Measurements from ENCODE around the gene PDE2A.

Gene PDE2A

DNA sequence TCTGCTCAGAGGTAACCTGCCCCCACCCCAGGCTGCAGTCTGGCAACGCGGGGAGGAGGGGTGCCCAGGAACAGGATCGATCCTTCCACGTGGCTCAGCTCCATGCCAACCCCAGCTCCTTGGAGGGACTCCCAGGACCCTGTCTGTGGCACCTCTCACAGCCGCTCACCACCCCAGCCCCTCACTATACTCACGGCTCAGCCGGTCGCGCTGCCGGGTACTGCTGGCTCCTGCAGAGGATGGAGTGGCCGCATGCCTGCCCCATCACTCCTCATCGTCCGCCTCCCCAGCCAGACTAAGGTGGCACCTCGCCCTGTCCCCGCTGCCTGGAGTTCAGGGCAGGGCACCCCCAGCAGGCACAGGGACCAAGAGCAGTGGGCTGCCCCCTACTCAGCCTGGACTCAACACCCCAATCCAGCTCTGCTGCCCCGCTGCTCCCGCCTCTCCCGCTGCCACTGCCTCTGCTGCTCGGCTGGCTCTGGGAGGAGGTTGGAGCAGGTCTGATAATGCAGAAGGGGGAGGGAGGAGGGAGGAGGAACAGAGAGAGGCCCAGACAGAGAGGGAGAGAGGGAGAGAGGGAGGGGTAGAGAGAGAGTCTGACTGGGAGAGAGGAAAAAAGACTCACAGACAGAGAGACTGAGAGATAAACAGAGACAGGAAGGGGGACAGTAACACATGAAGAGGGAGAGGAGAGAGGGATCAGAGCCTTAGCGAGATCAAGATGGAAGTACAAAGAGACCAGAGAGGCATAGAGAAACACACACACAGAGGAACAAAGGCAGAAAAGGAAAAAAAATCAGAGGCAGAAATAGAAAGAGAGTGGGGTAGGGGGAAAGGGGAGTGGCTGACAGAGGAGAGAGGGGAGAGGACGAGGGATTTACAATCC lies at the start of gene PDE2A:
Gene PDE2A, minus strand, starts transcription at position 480 of the 886 bp plus-strand sequence. Its CDS starts 215 bp downstream, at position 265.
- ATAC-seq (ENCODE audit: insufficient read depth, low read depth) (no peak), DNase-seq (no peak)
- no peak within 1 kb of the TSS for H3K4me3 ChIP-seq (ENCODE audit: low read depth in 1 of 2, low read length in 2 of 2)
- TF ChIP-seq, protein P1, sequence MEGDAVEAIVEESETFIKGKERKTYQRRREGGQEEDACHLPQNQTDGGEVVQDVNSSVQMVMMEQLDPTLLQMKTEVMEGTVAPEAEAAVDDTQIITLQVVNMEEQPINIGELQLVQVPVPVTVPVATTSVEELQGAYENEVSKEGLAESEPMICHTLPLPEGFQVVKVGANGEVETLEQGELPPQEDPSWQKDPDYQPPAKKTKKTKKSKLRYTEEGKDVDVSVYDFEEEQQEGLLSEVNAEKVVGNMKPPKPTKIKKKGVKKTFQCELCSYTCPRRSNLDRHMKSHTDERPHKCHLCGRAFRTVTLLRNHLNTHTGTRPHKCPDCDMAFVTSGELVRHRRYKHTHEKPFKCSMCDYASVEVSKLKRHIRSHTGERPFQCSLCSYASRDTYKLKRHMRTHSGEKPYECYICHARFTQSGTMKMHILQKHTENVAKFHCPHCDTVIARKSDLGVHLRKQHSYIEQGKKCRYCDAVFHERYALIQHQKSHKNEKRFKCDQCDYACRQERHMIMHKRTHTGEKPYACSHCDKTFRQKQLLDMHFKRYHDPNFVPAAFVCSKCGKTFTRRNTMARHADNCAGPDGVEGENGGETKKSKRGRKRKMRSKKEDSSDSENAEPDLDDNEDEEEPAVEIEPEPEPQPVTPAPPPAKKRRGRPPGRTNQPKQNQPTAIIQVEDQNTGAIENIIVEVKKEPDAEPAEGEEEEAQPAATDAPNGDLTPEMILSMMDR (IDR thresholded peaks at IDR 0.05; ENCODE audit: borderline replicate concordance, extremely low read depth, low read length, poor library complexity, severe bottlenecking), result no peak
- TF ChIP-seq EZH2 (IDR thresholded peaks at IDR 0.05; ENCODE audit: borderline replicate concordance, low read depth, low read length, severe bottlenecking), result no peak
- no peaks in the 10 kb centered on the region for H3K79me2 ChIP-seq (ENCODE audit: insufficient read depth, low read length)
- peaks cover 36% of the 10 kb centered on the region for H4K20me1 ChIP-seq (ENCODE audit: insufficient read depth, low read length)
- H3K9me3 ChIP-seq (ENCODE audit: insufficient read depth, low read length, severe bottlenecking), result no peaks in the 10 kb centered on the region
- no peaks in the 10 kb centered on the region for H3K4me1 ChIP-seq (ENCODE audit: insufficient read depth, low read length)
- no peak within 1 kb of the TSS for H3K27ac ChIP-seq (ENCODE audit: low read length)
- H3K4me2 ChIP-seq (ENCODE audit: insufficient read depth, low read length), result no peak within 1 kb of the TSS
- no peaks in the 10 kb centered on the region for H3K36me3 ChIP-seq (ENCODE audit: insufficient read depth, low read length)
- H2AFZ ChIP-seq (ENCODE audit: low read depth, low read length), result no peak within 1 kb of the TSS
- no peak within 1 kb of the TSS for H3K9ac ChIP-seq (ENCODE audit: low read depth, low read length)
- peaks cover 18% of the 10 kb centered on the region for H3K27me3 ChIP-seq (ENCODE audit: insufficient read depth, low read length, poor library complexity)

DNA sequence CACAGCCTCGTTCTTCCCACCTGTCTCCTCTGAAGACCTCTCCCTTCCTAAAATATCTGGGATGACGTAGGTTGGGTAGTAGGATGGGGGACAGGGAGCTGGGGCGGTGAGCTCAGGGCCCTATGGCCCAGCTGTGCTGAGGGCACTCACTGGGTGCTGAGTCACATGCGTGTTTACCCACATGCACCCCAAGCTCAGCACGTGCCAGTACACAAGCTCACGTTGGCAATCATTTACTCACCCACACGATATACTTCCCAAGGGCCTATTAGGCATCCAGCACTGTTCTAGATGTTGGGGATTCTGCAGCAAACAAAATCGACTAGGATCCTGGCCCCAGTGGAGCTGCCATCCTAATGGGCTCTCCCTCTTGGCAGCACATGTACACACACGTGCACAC lies 49.3 kb upstream of the PDE2A start:
- ATAC-seq (ENCODE audit: insufficient read depth, low read depth) (no peak), DNase-seq (no peak)
- Histone ChIP-seq H3K9me3 (ENCODE audit: insufficient read depth, low read length, severe bottlenecking) (no peaks in the 10 kb centered on the region), H3K79me2 (ENCODE audit: insufficient read depth, low read length) (peaks cover 70% of the 10 kb centered on the region), H3K27me3 (ENCODE audit: insufficient read depth, low read length, poor library complexity) (no peaks in the 10 kb centered on the region), H4K20me1 (ENCODE audit: insufficient read depth, low read length) (peaks cover 24% of the 10 kb centered on the region; the same call in 1 of the 2 replicates), H3K4me3 (ENCODE audit: low read depth in 1 of 2, low read length in 2 of 2) (no peak overlapping the region), H3K4me1 (ENCODE audit: insufficient read depth, low read length) (peaks cover 33% of the 10 kb centered on the region), H3K4me2 (ENCODE audit: insufficient read depth, low read length) (no peak overlapping the region), H3K36me3 (ENCODE audit: insufficient read depth, low read length) (peaks cover 52% of the 10 kb centered on the region), H2AFZ (ENCODE audit: low read depth, low read length) (no peak overlapping the region), H3K9ac (ENCODE audit: low read depth, low read length) (no peak overlapping the region), H3K27ac (ENCODE audit: low read length) (no peak overlapping the region)
- TF ChIP-seq EZH2 (IDR thresholded peaks at IDR 0.05; ENCODE audit: borderline replicate concordance, low read depth, low read length, severe bottlenecking), result no peak
- TF ChIP-seq, protein P1 (IDR thresholded peaks at IDR 0.05; ENCODE audit: borderline replicate concordance, extremely low read depth, low read length, poor library complexity, severe bottlenecking), result no peak

GRCh38 chr11:72722050-72722748 lies 48.0 kb upstream of the PDE2A start:
- no peak for TF ChIP-seq EZH2 (IDR thresholded peaks at IDR 0.05; ENCODE audit: borderline replicate concordance, low read depth, low read length, severe bottlenecking)
- TF ChIP-seq, protein P1 (IDR thresholded peaks at IDR 0.05; ENCODE audit: borderline replicate concordance, extremely low read depth, low read length, poor library complexity, severe bottlenecking), result no peak
- peak overlapping the region; percentile 75 for H3K9ac ChIP-seq (ENCODE audit: low read depth, low read length)

More at GRCh38 chr11:72722050-72722748, 48.0 kb upstream of the PDE2A start:
- ATAC-seq (ENCODE audit: insufficient read depth, low read depth) (peak; percentile 90), DNase-seq (peak; percentile 90)
- peak overlapping the region; percentile 25 to 67; a peak in 3 of 4 replicates for H3K4me3 ChIP-seq (ENCODE audit: low read depth in 1 of 2, low read length in 2 of 2)
- H3K27ac ChIP-seq (ENCODE audit: low read length), result peak overlapping the region; percentile 95
- peak overlapping the region; percentile 88 for H2AFZ ChIP-seq (ENCODE audit: low read depth, low read length)
- H4K20me1 ChIP-seq (ENCODE audit: insufficient read depth, low read length), result peaks cover 33% of the 10 kb centered on the region; the same call in 1 of the 2 replicates
- peaks cover 33% of the 10 kb centered on the region for H3K4me1 ChIP-seq (ENCODE audit: insufficient read depth, low read length)
- H3K27me3 ChIP-seq (ENCODE audit: insufficient read depth, low read length, poor library complexity), result no peaks in the 10 kb centered on the region
- H3K9me3 ChIP-seq (ENCODE audit: insufficient read depth, low read length, severe bottlenecking), result no peaks in the 10 kb centered on the region
- peaks cover 63% of the 10 kb centered on the region for H3K36me3 ChIP-seq (ENCODE audit: insufficient read depth, low read length)
- peaks cover 80% of the 10 kb centered on the region for H3K79me2 ChIP-seq (ENCODE audit: insufficient read depth, low read length)
- H3K4me2 ChIP-seq (ENCODE audit: insufficient read depth, low read length), result peak overlapping the region; percentile 94
